ACC112 (cell line): ENCODE measurements around the gene AANAT.

Source experiments
- H2AFZ ChIP-seq: fragments of 200-600 bp; sonication (generic); one replicate; pipeline ENCODE4 v1.6.0; 2017; ENCODE audit warnings: antibody characterized with exemption, low read length; ENCODE audit not compliant: unreplicated experiment
- H3K27ac ChIP-seq: fragments of 200-600 bp; sonication (generic); 2 replicates; pipeline ENCODE4 v1.5.1; 2014; ENCODE audit warnings: low read depth, mild to moderate bottlenecking, antibody characterized with exemption, low read length, moderate library complexity
- H3K27me3 ChIP-seq: fragments of 200-600 bp; sonication (generic); 2 replicates; pipeline ENCODE4 v1.6.1; 2014; ENCODE audit warnings: mild to moderate bottlenecking, antibody characterized with exemption, low read length, moderate library complexity, mixed read lengths; ENCODE audit not compliant: insufficient read depth
- H3K36me3 ChIP-seq: fragments of 200-600 bp; sonication (generic); 2 replicates; pipeline ENCODE4 v1.6.1; 2016; ENCODE audit warnings: mild to moderate bottlenecking, antibody characterized with exemption, low read length, moderate library complexity, mixed read lengths; ENCODE audit not compliant: insufficient read depth
- H3K4me1 ChIP-seq: fragments of 200-600 bp; sonication (generic); one replicate; pipeline ENCODE4 v1.6.1; 2016; ENCODE audit warnings: low read length, mixed read lengths; ENCODE audit not compliant: insufficient read depth, unreplicated experiment, control insufficient read depth
- H3K4me3 ChIP-seq: fragments of 200-600 bp; sonication (generic); 2 replicates; pipeline ENCODE4 v1.5.1; 2014; ENCODE audit warnings: mild to moderate bottlenecking, low read depth, low read length
- H3K79me2 ChIP-seq: fragments of 200-600 bp; sonication (generic); one replicate; pipeline ENCODE4 v1.6.0; 2016; ENCODE audit warnings: low read length; ENCODE audit not compliant: control insufficient read depth, unreplicated experiment, insufficient read depth

AANAT gene

DNA sequence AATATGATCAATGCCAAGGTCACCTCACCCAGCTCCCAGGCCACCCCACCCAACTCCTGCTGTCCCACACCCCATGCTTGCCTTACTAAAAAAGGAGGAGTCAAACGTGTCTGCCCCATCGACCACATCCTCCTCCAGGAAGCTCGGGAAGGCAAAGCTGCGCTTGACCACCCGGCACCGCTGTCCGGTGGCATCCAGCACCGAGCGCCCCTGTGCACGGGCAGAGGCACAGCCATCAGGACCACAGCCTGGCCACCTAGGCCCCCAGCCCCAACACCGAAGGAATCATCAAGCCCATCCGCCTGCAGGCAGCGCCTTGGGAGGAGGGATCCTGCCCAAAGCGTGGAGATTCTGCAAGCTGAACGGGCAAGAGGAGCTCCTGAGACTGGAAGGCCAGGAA lies 10.2 kb downstream of the AANAT start:
- Histone ChIP-seq H3K36me3 (no peaks in the 10 kb centered on the region), H3K4me3 (no peak overlapping the region), H3K27me3 (no peaks in the 10 kb centered on the region), H2AFZ (no peak overlapping the region), H3K27ac (no peak overlapping the region), H3K4me1 (no peaks in the 10 kb centered on the region), H3K79me2 (no peaks in the 10 kb centered on the region)

DNA sequence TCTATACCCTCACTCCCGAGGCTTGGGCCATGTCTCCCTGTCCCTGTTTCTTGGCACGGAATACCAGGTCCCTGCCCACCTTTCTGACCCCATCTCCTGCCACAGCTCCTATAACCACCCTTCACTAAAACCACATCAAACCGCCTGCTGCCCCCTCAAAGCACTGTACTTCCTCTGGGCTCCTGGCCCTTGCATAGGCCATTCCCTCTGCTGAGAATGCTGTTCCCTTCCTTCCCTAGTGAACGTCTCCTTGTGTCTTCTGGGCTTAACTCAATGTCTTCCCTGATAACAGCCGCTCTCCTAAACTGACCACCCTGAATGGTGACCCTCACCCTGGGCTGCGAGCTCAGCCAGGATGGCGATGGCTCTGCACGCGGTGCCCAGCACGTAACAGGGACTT lies 10.7 kb downstream of the AANAT start:
- Histone ChIP-seq H3K27ac (no peak overlapping the region), H3K4me1 (no peaks in the 10 kb centered on the region), H2AFZ (no peak overlapping the region), H3K4me3 (no peak overlapping the region), H3K79me2 (no peaks in the 10 kb centered on the region), H3K36me3 (no peaks in the 10 kb centered on the region), H3K27me3 (no peaks in the 10 kb centered on the region)

DNA sequence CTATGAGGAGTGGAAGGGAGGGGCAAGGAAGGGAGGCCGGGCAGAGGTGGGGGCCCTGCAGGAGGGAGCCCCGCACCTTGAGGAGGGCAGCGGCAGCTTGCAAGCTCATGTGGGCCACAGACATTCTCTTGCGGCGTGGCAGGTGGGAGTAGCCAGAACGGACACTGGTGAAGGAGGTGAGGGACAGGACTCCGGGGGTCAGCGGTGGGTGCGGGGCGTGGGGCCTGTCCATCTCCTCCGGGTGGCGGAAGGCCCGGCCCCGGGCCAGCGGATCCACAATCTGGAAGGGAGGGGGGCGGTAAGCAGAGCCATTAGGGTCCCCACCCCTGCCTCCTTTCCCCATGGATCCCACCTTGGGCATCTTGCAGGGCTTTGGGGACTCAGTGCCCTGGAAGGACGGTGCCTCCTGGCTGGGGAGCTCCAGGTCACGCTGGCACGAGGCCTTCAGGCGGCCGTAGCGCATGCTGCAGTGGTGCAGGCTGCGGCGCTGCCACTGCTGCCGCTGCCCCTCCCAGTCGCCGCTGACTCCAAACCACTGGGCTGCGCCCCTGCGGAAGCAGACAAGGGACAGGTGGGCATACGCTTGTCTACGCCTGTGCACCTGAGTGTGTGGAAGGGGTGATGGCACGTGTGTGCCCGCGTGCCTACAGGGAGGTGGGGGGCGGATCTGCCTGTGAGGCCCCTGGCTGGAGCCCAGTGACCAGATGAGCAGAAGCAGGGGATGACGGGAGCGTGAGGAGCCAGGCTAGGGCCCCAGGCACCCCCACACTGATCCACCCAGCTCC lies 11.5 kb downstream of the AANAT start:
- Histone ChIP-seq H3K79me2 (no peaks in the 10 kb centered on the region), H3K27me3 (no peaks in the 10 kb centered on the region), H3K27ac (no peak overlapping the region), H3K4me3 (no peak overlapping the region), H3K36me3 (no peaks in the 10 kb centered on the region), H2AFZ (no peak overlapping the region), H3K4me1 (no peaks in the 10 kb centered on the region)

DNA sequence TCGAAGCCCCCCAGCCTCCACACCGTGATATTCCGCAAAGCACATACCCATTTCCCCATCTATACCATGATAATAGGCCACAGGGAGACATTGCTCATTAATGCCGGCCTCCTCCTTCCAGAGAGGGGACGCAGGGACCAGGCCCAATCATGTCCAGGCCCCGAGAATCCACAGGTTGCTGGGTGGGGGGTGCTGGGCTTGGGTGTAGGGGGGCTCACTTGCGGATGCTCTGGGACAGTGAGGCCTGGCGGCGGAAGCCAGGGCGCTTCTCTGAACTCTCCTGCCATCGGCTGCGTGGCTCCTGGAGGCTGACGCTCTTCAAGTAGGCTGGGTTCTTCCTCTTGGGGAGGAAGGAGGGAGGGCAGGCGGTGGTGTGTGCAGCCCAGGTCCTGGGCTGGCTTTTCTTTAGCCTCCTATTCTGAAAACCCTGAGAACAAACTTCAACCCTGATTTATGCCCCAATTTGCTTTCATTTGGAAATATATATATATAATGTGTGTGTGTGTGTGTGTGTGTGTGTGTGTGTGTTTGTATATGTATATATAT lies 12.2 kb downstream of the AANAT start:
- Histone ChIP-seq H2AFZ (no peak overlapping the region), H3K4me1 (no peaks in the 10 kb centered on the region), H3K79me2 (no peaks in the 10 kb centered on the region), H3K36me3 (no peaks in the 10 kb centered on the region), H3K27ac (no peak overlapping the region), H3K27me3 (no peaks in the 10 kb centered on the region), H3K4me3 (no peak overlapping the region)

DNA sequence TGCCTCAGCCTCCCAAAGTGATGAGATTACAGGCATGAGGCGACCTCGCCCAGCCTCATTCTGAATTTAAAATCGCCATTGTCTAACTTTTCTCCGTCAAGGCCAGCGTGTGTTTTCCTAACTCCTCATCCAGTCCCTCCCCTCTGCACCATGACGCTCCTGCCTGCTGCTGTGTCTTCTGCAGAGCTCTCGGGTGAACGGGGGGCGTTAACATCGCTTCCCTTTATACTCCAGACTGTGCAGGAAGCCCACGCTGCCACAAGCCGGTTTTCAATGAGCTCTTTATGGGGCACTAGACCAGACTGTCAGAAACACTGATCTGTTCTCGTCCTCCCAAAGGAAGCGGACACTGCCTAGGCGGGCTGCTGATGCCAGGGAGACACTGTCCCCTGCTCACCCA lies 13.2 kb downstream of the AANAT start:
- H3K4me1 ChIP-seq = peaks cover 3% of the 10 kb centered on the region
- H2AFZ ChIP-seq = no peak overlapping the region
- H3K4me3 ChIP-seq = no peak overlapping the region
- no peaks in the 10 kb centered on the region for H3K79me2 ChIP-seq
- no peaks in the 10 kb centered on the region for H3K36me3 ChIP-seq
- H3K27ac ChIP-seq = no peak overlapping the region
- H3K27me3 ChIP-seq = no peaks in the 10 kb centered on the region

DNA sequence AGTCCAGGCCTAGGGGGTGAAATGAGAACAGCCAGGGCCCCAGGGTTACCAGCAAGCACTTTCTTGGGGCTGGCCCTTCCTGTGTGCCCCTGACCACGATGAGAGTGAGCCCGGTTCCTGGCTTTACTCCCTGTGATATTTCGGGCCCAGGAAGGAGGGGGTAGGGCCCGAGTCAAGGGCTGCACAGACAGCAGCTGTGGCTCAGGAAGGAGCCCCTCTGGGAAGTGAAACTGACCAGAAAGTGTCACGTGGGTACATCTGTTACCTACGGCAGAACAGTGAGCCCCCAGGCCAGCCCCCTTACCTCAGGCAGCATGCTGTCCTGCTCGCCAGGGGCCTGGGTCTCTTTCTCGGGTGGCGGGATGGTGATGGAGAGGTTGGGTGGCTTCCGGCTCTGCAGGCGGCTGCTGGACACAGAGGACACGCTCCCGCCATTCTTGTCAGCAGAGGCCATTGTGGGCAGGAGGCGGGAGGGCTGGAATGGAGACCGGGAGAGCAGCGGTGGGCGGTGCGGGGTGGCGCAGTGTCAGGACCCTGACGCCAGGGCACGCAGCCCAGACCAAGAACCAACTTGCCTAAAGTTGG lies 13.8 kb downstream of the AANAT start:
- peaks cover 4% of the 10 kb centered on the region for H3K4me1 ChIP-seq
- no peak overlapping the region for H3K27ac ChIP-seq
- H3K4me3 ChIP-seq = no peak overlapping the region
- H3K27me3 ChIP-seq = no peaks in the 10 kb centered on the region
- no peak overlapping the region for H2AFZ ChIP-seq
- no peaks in the 10 kb centered on the region for H3K36me3 ChIP-seq
- H3K79me2 ChIP-seq = no peaks in the 10 kb centered on the region

DNA sequence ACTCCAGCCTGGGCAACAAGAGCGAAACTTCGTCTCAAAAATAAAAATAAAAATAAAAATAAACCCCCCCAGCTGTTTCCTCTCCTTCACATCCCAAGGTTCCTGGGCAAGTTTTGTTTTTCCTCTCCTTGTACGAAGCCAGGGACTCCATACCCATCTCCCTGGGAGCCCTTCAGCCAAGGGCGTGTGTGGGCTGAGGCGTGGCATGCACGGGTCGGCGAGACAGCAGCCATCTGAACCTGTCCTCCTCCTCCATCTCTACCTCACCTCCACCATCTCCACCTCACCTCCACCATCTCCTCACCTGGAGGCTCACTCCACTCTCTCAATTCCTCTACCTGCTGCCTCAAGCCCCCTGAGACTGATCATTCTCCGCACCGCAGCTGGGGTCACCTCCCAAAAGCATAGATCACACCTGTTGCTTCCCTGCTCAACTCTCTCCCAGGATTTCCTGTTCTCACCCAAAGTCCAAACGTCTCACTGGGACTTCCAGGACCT lies 16.9 kb downstream of the AANAT start:
- Histone ChIP-seq H3K36me3 (no peaks in the 10 kb centered on the region), H2AFZ (no peak overlapping the region), H3K27me3 (no peaks in the 10 kb centered on the region), H3K4me3 (no peak overlapping the region), H3K79me2 (no peaks in the 10 kb centered on the region), H3K27ac (no peak overlapping the region; the same call in 1 of the 2 replicates), H3K4me1 (peaks cover 4% of the 10 kb centered on the region)

DNA sequence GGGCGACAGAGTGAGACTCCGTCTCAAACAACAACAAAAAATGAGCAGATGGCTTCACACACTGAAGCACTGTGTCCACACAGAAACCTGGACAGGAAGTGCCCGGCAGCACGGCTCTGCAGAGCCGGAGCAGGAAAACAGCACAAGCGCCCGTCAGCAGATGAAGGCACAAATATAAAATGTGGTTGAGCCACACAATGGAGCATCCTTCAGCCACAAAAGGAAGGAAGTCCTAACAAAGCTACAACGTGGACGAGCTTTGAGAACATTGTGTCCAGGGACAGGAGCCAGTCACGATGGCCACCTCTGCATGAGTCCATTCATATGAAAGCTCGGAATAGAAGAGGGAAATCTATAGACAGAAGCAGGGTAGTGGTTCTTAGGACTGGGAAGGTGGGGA lies 18.2 kb downstream of the AANAT start:
- Histone ChIP-seq H3K27me3 (no peaks in the 10 kb centered on the region), H3K27ac (no peak overlapping the region), H3K4me1 (peaks cover 4% of the 10 kb centered on the region), H3K4me3 (no peak overlapping the region), H3K79me2 (no peaks in the 10 kb centered on the region), H2AFZ (no peak overlapping the region), H3K36me3 (no peaks in the 10 kb centered on the region)

DNA sequence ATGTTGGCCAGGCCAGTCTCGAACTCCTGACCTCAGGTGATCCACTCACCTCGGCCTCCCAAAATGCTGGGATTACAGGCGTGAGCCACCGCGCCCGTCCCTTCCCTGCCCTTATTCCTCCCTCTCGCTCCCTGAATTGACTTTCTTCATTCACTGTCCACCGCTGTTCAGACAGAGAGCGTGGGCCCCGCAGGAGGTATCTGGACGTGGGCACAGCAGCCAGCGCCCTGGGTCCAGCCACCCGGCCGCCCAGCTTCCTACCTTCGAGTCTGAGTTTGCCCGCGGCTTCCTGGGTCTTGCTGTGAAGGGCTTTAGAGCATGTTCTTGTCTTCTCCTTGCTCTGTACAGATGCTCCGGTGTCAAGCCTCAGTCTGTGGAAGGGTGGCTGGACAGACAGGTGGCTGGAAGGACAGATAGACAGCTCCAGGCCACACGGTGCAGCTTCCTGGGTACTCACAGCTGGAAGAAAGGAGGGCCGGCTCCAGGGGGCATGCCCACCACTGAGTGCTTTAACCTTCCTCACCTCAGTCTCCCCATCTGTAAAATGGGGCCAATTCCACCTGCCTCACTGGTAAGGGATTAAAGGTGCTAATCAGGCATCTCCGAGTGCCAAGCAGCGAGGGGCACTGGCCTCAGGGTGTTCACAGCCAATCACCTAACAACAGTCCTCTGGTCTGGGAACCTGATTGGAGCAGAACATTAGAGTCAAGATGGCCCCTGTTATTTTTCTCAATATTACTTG lies 20.2 kb downstream of the AANAT start:
- peaks cover 9% of the 10 kb centered on the region for H3K4me1 ChIP-seq
- no peak overlapping the region for H3K27ac ChIP-seq
- H2AFZ ChIP-seq = no peak overlapping the region
- H3K36me3 ChIP-seq = no peaks in the 10 kb centered on the region
- H3K4me3 ChIP-seq = no peak overlapping the region
- no peaks in the 10 kb centered on the region for H3K79me2 ChIP-seq
- no peaks in the 10 kb centered on the region for H3K27me3 ChIP-seq

DNA sequence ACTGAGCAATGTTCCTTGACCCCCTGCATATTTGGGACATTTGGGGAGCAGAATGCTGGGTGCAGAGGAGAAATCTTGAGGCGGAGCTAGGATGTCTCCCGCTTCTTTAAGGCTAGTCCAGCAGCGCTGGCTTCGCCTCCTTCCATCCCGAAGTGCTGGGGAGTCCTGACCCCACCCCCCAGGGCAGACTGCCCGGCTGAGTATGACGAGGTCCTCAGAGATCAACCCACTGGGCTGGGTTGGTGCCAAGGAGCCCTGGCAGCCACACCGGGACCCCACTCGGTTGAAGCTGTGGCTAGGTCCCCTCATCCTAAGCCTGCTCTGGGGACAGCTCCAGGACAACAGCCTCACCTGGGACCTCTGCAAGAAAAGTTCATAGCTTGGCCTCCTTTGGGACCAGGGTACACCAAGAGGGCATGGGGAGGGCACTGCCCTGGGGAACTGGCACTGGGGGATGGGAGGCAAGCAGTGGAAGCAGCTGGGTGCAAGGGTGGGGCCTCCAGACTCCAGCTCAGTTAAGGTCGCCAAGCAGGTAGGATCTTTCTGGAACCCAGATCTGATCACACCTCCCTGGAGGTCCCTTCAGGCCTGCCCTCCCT lies 22.8 kb downstream of the AANAT start:
- Histone ChIP-seq H3K79me2 (no peaks in the 10 kb centered on the region), H3K4me3 (no peak overlapping the region), H3K27me3 (no peaks in the 10 kb centered on the region), H3K4me1 (peaks cover 24% of the 10 kb centered on the region), H3K36me3 (no peaks in the 10 kb centered on the region), H2AFZ (no peak overlapping the region), H3K27ac (no peak overlapping the region)
